ENCODE measurements around the gene KRT86. TPM values are rescaled to one million over a fixed set of nuclear protein-coding genes. Genes with fewer than 3 reads are reported as not detected.
A peak's percentile ranks its signal among the peaks of the same experiment; 100 is the strongest.
"Not testable (repeated sequence)": the region's sequence is repeated elsewhere in the genome, so short reads cannot be mapped to it uniquely, and the experiment has no call there.

KRT86 gene
- total RNA-seq, 8 experiments from 2014 or later: 0.14 to 0.59 (median 0.33) TPM; not detected in 4

DNA sequence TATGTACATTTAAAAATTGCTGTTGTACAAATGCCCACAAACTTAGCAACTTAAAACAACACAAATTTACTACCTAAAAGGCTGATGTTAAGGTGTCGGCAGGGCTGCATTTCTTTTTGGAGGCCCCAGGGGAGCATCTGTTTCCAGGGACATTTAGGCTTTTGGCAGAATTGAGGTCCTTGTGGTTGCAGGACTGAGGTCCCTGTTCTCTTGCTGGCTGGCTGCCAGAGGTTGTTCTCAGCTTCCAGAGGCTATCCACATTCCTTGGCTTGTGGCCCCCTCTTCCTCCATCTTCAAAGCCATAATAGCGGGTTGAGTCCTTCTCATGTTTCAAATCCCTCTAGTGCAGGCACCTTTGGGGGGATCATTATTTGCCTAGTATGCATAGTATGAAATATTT lies 69.1 kb downstream of the KRT86 start:
- in situ Hi-C loops (cut with MboI; ENCODE audit: low pct_unique_long_range_greater_than_20kb in 2 of 9, low sequenced_read_pairs in 9 of 9, unreplicated experiment in 9 of 9): no loop called here
- WGBS, 10 experiments: 29 to 88% (median 68%) methylated on average over 1 to 2 of the region's 2 CpGs; no CpG with 5 or more reads in 6 of the 10 experiments
- no peak for ATAC-seq (replicated peaks in 6 of 8)

GRCh38 chr12:52344111-52344510 lies 69.7 kb downstream of the KRT86 start:
- 70 to 100% (median 82%) methylated on average over 1 to 6 of the region's 12 CpGs; no CpG with 5 or more reads in 6 of the 10 experiments for whole genome bisulfite sequencing, 10 experiments
- Histone ChIP-seq H3K4me1 (replicated peaks in 1 of 2) (no peaks in the 10 kb centered on the region), H3K27ac (no peak overlapping the region), H3K4me3 (no peak overlapping the region)
- no peak for ATAC-seq (replicated peaks in 6 of 8)
- in situ Hi-C loops (cut with MboI; ENCODE audit: low pct_unique_long_range_greater_than_20kb in 2 of 9, low sequenced_read_pairs in 9 of 9, unreplicated experiment in 9 of 9): no loop called here

More for the DNA sequence above, 69.1 kb downstream of the KRT86 start:
- no peak overlapping the region for H3K4me3 ChIP-seq
- H3K27ac ChIP-seq: no peak overlapping the region
- no peaks in the 10 kb centered on the region for H3K4me1 ChIP-seq (replicated peaks in 1 of 2)

DNA sequence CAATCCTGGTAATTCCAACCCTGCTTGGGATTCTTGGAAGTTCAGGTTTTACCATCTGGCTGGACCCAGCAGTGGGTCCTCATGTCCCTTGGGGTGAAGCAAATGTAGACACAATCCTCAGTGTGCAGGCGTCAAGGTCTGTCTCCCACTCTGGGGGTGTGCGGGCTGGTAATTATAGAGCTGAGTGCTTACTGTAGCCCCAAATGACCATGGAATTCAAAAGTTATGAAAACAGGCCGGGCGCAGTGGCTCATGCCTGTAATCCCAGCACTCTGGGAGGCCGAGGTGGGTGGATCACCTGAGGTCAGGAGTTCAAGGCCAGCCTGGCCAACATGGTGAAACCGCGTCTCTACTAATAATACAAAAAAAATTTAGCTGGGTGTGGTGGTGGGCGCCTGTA lies 70.6 kb downstream of the KRT86 start:
- WGBS, 10 experiments: 60 to 100% (median 81%) methylated on average over 1 to 7 of the region's 8 CpGs; no CpG with 5 or more reads in 4 of the 10 experiments
- H3K4me1 ChIP-seq (replicated peaks in 1 of 2); in situ Hi-C loops (cut with MboI; ENCODE audit: low pct_unique_long_range_greater_than_20kb in 2 of 9, low sequenced_read_pairs in 9 of 9, unreplicated experiment in 9 of 9); H3K4me3 ChIP-seq; ATAC-seq (replicated peaks in 6 of 8); H3K27ac ChIP-seq: not testable (repeated sequence)

- no peaks in the 10 kb centered on the region for H3K4me1 ChIP-seq (replicated peaks in 1 of 2)
- 31 to 74% (median 60%) methylated on average over 1 to 3 of the region's 4 CpGs; no CpG with 5 or more reads in 7 of the 10 experiments for WGBS, 10 experiments
- no peak overlapping the region for H3K27ac ChIP-seq
- in situ Hi-C loops (cut with MboI; ENCODE audit: low pct_unique_long_range_greater_than_20kb in 2 of 9, low sequenced_read_pairs in 9 of 9, unreplicated experiment in 9 of 9): no loop called here
- peak in 2 of 8 experiments; percentile 33 to 43 for ATAC-seq (replicated peaks in 6 of 8)
- H3K4me3 ChIP-seq: no peak overlapping the region
Observed at GRCh38 chr12:52346593-52346992, 72.1 kb downstream of the KRT86 start.

DNA sequence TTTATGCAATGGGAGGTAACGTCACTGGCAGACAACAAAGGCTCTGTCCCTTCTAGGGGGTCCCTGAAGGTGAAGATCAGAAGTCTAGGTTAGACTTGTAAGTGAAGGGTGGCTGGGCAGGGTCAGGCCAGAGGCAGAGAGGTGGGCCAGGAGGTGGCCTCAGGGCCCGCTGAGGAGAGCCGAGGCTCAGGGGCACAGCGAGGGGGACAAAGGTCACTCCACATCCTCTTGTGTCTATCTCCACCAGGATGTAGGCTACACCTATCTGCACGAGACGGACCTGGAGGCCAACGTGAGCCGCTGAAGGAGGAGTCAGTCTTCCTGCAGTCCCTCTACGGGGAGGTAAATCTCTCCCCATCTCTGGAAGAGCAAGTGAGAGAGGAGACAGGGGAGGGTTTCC lies 72.6 kb downstream of the KRT86 start:
- H3K4me1 ChIP-seq (replicated peaks in 1 of 2): no peaks in the 10 kb centered on the region
- no peak for ATAC-seq (replicated peaks in 6 of 8)
- no peak overlapping the region for H3K27ac ChIP-seq
- H3K4me3 ChIP-seq: no peak overlapping the region
- in situ Hi-C loops (cut with MboI; ENCODE audit: low pct_unique_long_range_greater_than_20kb in 2 of 9, low sequenced_read_pairs in 9 of 9, unreplicated experiment in 9 of 9): no loop called here
- 33 to 100% (median 53%) methylated on average over 1 to 4 of the region's 9 CpGs; no CpG with 5 or more reads in 3 of the 10 experiments for WGBS, 10 experiments

GRCh38 chr12:52347551-52348510 lies 73.4 kb downstream of the KRT86 start:
- in situ Hi-C loops (cut with MboI; ENCODE audit: low pct_unique_long_range_greater_than_20kb in 2 of 9, low sequenced_read_pairs in 9 of 9, unreplicated experiment in 9 of 9): no loop called here
- Histone ChIP-seq H3K27ac (no peak overlapping the region), H3K4me3 (no peak overlapping the region), H3K4me1 (replicated peaks in 1 of 2) (no peaks in the 10 kb centered on the region)
- 10 to 92% (median 54%) methylated on average over 2 to 13 of the region's 16 CpGs; no CpG with 5 or more reads in 2 of the 10 experiments for WGBS, 10 experiments
- ATAC-seq (replicated peaks in 6 of 8): peak in 4 of 8 experiments; percentile 45 to 93 (median 81)

DNA sequence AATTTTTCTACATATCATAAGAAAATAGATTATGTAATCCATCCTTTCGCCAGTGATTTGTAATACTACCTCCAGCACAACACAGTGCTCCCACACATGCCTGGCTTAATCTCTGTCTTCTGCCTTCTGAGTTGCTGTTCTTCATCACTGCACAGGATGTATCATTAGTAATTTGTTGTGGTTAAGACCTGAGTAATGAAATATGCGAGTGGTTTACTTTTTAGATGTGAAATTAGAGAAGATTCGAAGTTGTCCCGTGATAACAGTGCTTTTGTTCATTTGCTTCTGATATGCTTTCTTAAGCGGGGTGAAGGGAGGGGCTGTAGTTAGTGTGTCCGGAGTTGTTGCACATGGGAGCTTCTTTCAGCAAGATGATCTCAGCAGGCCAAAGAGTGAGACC lies 74.8 kb downstream of the KRT86 start:
- ATAC-seq (replicated peaks in 6 of 8): no peak
- no peak overlapping the region for H3K4me3 ChIP-seq
- no peaks in the 10 kb centered on the region for H3K4me1 ChIP-seq (replicated peaks in 1 of 2)
- WGBS, 10 experiments: 29 to 93% (median 74%) methylated on average over 1 to 6 of the region's 6 CpGs; no CpG with 5 or more reads in 1 of the 10 experiments
- no peak overlapping the region for H3K27ac ChIP-seq
- in situ Hi-C loops (cut with MboI; ENCODE audit: low pct_unique_long_range_greater_than_20kb in 2 of 9, low sequenced_read_pairs in 9 of 9, unreplicated experiment in 9 of 9): no loop called here

DNA sequence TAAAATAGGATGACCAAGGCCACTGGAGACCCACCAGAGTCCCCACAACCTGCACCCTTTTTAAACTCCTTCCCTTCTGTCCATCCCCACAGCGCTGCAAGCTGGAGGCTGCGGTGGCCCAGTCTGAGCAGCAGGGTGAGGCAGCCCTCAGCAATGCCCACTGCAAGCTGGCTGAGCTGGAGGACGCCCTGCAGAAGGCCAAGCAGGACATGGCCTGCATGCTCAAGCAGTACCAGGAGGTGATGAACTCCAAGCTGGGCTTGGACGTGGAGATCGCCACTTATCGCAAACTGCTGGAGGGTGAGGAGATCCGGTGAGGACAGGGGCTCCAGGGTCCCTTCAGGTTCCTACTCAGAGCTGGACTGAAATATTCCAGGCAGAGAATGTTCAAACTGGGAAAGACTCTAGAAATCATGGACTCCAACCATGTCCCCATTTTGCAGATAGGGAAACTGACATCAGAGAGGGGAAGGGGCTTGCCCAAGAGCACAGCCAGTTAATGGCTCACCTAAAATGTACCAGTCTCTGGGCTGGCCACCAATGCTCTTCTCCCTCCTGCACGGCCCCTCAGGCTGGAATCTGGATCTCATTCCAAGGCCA lies 75.7 kb downstream of the KRT86 start:
- WGBS, 10 experiments: 51 to 84% (median 74%) methylated on average over 1 to 5 of the region's 8 CpGs; no CpG with 5 or more reads in 3 of the 10 experiments
- ATAC-seq (replicated peaks in 6 of 8): no peak
- H3K4me1 ChIP-seq (replicated peaks in 1 of 2): no peaks in the 10 kb centered on the region
- in situ Hi-C loops (cut with MboI; ENCODE audit: low pct_unique_long_range_greater_than_20kb in 2 of 9, low sequenced_read_pairs in 9 of 9, unreplicated experiment in 9 of 9): loop anchor here in 1 of 9 experiments (25.0 kb wide), 2 partner anchors 537 to 637 kb away; no protein-coding TSS in a partner anchor
- H3K27ac ChIP-seq: no peak overlapping the region
- no peak overlapping the region for H3K4me3 ChIP-seq

GRCh38 chr12:52350786-52351185 lies 76.3 kb downstream of the KRT86 start:
- WGBS, 10 experiments: 70 to 88% (median 79%) methylated on average over 2 to 5 of the region's 5 CpGs; no CpG with 5 or more reads in 4 of the 10 experiments
- Histone ChIP-seq H3K4me1 (replicated peaks in 1 of 2) (no peaks in the 10 kb centered on the region), H3K27ac (no peak overlapping the region), H3K4me3 (no peak overlapping the region)
- in situ Hi-C loops (cut with MboI; ENCODE audit: low pct_unique_long_range_greater_than_20kb in 2 of 9, low sequenced_read_pairs in 9 of 9, unreplicated experiment in 9 of 9): loop anchor here in 1 of 9 experiments (25.0 kb wide), 2 partner anchors 537 to 637 kb away; no protein-coding TSS in a partner anchor
- no peak for ATAC-seq (replicated peaks in 6 of 8)

GRCh38 chr12:52351196-52352059 lies 77.0 kb downstream of the KRT86 start:
- ATAC-seq (replicated peaks in 6 of 8): no peak
- Histone ChIP-seq H3K4me1 (replicated peaks in 1 of 2) (no peaks in the 10 kb centered on the region), H3K27ac (no peak overlapping the region), H3K4me3 (no peak overlapping the region)
- in situ Hi-C loops (cut with MboI; ENCODE audit: low pct_unique_long_range_greater_than_20kb in 2 of 9, low sequenced_read_pairs in 9 of 9, unreplicated experiment in 9 of 9): loop anchor here in 1 of 9 experiments (25.0 kb wide), 2 partner anchors 536 to 636 kb away; no protein-coding TSS in a partner anchor
- 6 to 80% (median 62%) methylated on average over 1 to 9 of the region's 9 CpGs; no CpG with 5 or more reads in 2 of the 10 experiments for WGBS, 10 experiments

DNA sequence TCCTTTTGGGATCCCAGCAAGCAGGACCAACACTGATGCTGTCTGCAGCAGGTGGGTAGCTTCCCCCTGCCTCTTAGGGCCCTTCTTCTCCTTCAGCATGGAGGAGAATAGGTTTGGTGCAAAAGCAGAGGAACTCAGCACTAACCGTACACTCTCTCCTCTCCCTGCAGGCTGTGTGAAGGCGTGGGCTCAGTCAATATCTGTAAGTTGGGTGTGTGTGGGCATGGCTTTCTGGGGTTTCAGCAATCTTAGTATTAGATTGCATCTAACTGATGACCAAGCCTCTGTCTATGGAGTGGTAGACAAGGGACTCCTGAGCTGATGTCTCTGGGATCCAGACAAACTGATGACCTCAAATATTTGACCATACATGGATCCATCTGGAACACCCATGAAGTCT lies 78.5 kb downstream of the KRT86 start:
- 0 to 80% (median 53%) methylated on average over 1 to 2 of the region's 2 CpGs; no CpG with 5 or more reads in 6 of the 10 experiments for WGBS, 10 experiments
- H3K4me3 ChIP-seq: no peak overlapping the region
- in situ Hi-C loops (cut with MboI; ENCODE audit: low pct_unique_long_range_greater_than_20kb in 2 of 9, low sequenced_read_pairs in 9 of 9, unreplicated experiment in 9 of 9): loop anchor here in 1 of 9 experiments (25.0 kb wide), 2 partner anchors 534 to 634 kb away; no protein-coding TSS in a partner anchor
- H3K4me1 ChIP-seq (replicated peaks in 1 of 2): no peaks in the 10 kb centered on the region
- ATAC-seq (replicated peaks in 6 of 8): no peak
- no peak overlapping the region for H3K27ac ChIP-seq

DNA sequence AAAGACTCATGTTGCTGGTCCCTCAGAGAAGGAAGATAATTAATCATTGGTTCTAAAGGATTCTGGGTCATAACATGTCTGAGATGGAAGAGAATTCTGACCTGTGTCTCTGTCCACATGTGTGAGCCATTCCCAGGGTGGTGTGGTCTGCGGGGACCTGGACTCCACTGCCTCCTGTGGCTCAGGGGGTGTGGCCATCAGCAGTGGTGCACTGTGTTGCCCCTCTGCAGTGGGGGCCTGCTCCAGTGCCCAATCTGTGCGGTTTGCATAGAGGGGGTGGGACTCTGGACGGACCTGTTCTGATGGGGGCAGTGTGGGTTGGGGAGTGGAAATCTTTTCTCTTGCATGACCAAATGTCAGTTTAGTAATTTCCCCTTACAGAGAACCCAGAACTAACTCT lies 79.3 kb downstream of the KRT86 start:
- Histone ChIP-seq H3K4me1 (replicated peaks in 1 of 2) (no peaks in the 10 kb centered on the region), H3K27ac (no peak overlapping the region), H3K4me3 (no peak overlapping the region)
- no peak for ATAC-seq (replicated peaks in 6 of 8)
- 50 to 80% (median 50%) methylated on average over 1 to 3 of the region's 3 CpGs; no CpG with 5 or more reads in 7 of the 10 experiments for WGBS, 10 experiments
- in situ Hi-C loops (cut with MboI; ENCODE audit: low pct_unique_long_range_greater_than_20kb in 2 of 9, low sequenced_read_pairs in 9 of 9, unreplicated experiment in 9 of 9): loop anchor here in 1 of 9 experiments (25.0 kb wide), 2 partner anchors 534 to 634 kb away; no protein-coding TSS in a partner anchor

Measured in motor neuron (in vitro differentiated cells).